Glutamatergic neuron (in vitro differentiated cells): ENCODE results near the gene DHX29. TPM values are rescaled to one million over a fixed set of nuclear protein-coding genes. Genes with fewer than 3 reads are reported as not detected.

Experiments used
- DNase-seq: peaks from one replicate; pipeline ENCODE4 v3.0.0; 2022
- H3K27ac Mint-ChIP-seq: one replicate; pipeline ENCODE4 v1.8.0; 2020; ENCODE audit warnings: mild to moderate bottlenecking, mixed read lengths, inconsistent platforms; ENCODE audit not compliant: unreplicated experiment
- H3K27me3 Mint-ChIP-seq: one replicate; pipeline ENCODE4 v1.8.0; 2020; ENCODE audit warnings: mild to moderate bottlenecking, moderate library complexity, mixed read lengths, inconsistent platforms; ENCODE audit not compliant: unreplicated experiment
- H3K36me3 Mint-ChIP-seq: one replicate; pipeline ENCODE4 v1.8.0; 2020; ENCODE audit warnings: mild to moderate bottlenecking, mixed read lengths, inconsistent platforms; ENCODE audit not compliant: unreplicated experiment
- H3K4me1 Mint-ChIP-seq: one replicate; pipeline ENCODE4 v1.8.0; 2020; ENCODE audit warnings: mild to moderate bottlenecking, low read depth, mixed read lengths, inconsistent platforms; ENCODE audit not compliant: unreplicated experiment
- H3K4me3 Mint-ChIP-seq: one replicate; pipeline ENCODE4 v1.8.0; 2020; ENCODE audit warnings: mild to moderate bottlenecking, mixed read lengths, inconsistent platforms; ENCODE audit not compliant: unreplicated experiment
- H3K9me3 Mint-ChIP-seq: one replicate; pipeline ENCODE4 v1.8.0; 2020; ENCODE audit warnings: mild to moderate bottlenecking, moderate library complexity, mixed read lengths, inconsistent platforms; ENCODE audit not compliant: unreplicated experiment
- CTCF ChIP-seq: fragments of 200-600 bp; sonication (generic); IDR thresholded peaks from one replicate; pipeline ENCODE4 v1.5.0; 2021; ENCODE audit not compliant: partially characterized antibody, unreplicated experiment
- total RNA-seq: library from RNA; stranded (reverse); fragmentation: NEBNext Ultra II Directional; extraction: Animal tissue kit (Norgen Biotek cat#: 25700); gene quantifications from one replicate; pipeline ENCODE4 v1.2.1, GENCODE V29; 2021; ENCODE audit not compliant: unreplicated experiment

DHX29 gene
- total RNA-seq, 1 donor from 2014 or later = 22.9 TPM

DNA sequence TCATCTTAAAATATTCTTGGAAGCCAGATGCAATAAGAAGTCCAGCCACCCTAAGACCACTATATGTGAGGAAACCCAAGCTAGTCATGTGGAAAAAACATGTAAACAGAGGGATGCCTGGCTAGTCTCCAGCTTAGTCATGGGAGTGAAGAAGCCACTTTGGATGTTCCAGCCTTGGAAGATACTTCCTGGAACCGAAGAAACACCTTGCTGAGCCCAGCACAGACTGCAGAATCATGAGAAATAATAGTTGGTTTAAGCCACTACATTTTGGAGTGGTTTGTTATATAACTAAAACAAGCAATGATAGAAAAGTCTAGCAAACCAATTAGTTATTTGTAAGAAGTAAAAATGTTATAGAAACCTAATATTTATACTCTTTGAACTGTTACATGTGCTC is 12.6 kb downstream of the DHX29 start:
- no peaks in the 10 kb centered on the region for H3K27me3 Mint-ChIP-seq
- H3K9me3 Mint-ChIP-seq = no peaks in the 10 kb centered on the region
- no peak overlapping the region for H3K4me3 Mint-ChIP-seq
- H3K4me1 Mint-ChIP-seq = no peaks in the 10 kb centered on the region
- no peak for TF ChIP-seq CTCF
- H3K36me3 Mint-ChIP-seq = no peaks in the 10 kb centered on the region
- no peak overlapping the region for H3K27ac Mint-ChIP-seq
- DNase-seq = no peak

- TF ChIP-seq CTCF = no peak
- Mint-ChIP-seq H3K27me3 (no peaks in the 10 kb centered on the region), H3K4me1 (no peaks in the 10 kb centered on the region), H3K36me3 (no peaks in the 10 kb centered on the region), H3K4me3 (no peak overlapping the region), H3K9me3 (no peaks in the 10 kb centered on the region), H3K27ac (no peak overlapping the region)
- no peak for DNase-seq
Measured at GRCh38 chr5:55290991-55291390, 16.5 kb downstream of the DHX29 start.

DNA sequence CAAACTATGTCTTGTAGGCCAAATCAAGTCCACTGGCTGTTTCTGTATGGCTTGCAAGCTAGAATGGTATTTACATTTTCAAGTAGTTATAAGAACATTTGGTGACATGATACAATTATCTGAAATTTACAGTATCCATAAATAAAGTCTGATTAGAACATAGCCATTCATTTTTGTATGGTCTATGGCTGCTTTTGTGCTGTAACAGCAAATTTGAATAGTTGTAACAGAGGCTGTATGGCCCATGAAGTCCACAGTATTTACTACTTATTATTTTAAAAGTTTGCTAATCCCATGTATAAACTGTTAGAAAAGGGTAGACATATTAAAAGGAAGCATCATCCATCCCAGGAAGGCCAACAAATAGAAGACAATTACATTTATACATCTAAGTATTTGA is 17.7 kb downstream of the DHX29 start:
- Mint-ChIP-seq H3K4me3 (no peak overlapping the region), H3K4me1 (no peaks in the 10 kb centered on the region), H3K36me3 (no peaks in the 10 kb centered on the region), H3K9me3 (no peaks in the 10 kb centered on the region), H3K27ac (no peak overlapping the region), H3K27me3 (no peaks in the 10 kb centered on the region)
- no peak for TF ChIP-seq CTCF
- DNase-seq = no peak

DNA sequence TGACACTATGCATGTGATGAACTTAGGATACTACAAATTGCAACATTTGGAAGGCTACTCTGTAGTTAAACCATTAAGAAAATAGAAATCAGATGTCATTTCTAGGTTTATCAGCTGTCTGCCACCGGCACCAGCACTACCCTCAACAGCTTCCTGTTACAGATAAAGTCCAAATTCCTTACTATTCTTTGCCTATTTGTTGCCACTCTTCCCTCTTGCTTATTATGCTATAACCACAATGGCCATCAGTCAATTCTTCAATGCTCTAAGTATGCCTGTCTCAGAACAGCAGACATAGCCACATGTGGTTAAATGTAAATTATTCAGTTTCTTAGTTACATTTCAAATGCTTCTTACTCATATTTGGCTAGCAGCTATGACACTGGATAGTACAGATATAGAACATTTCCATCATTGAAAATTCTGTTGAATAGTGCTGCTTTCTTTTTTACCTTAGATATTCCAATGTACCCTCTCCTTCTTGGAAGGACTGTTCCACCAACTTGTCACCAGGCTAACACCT is 21.0 kb downstream of the DHX29 start:
- Mint-ChIP-seq H3K9me3 (no peaks in the 10 kb centered on the region), H3K4me3 (no peak overlapping the region), H3K4me1 (no peaks in the 10 kb centered on the region), H3K27ac (no peak overlapping the region), H3K27me3 (no peaks in the 10 kb centered on the region), H3K36me3 (no peaks in the 10 kb centered on the region)
- DNase-seq = no peak
- TF ChIP-seq CTCF = no peak

- no peaks in the 10 kb centered on the region for H3K4me1 Mint-ChIP-seq
- H3K27ac Mint-ChIP-seq = no peak overlapping the region
- H3K9me3 Mint-ChIP-seq = no peaks in the 10 kb centered on the region
- no peaks in the 10 kb centered on the region for H3K36me3 Mint-ChIP-seq
- H3K4me3 Mint-ChIP-seq = no peak overlapping the region
- no peak for DNase-seq
- no peaks in the 10 kb centered on the region for H3K27me3 Mint-ChIP-seq
- TF ChIP-seq CTCF = no peak
Measured at GRCh38 chr5:55278778-55279177, 28.7 kb downstream of the DHX29 start.
